HepG2 (cell line): ENCODE measurements around the gene LRRC45. TPM values are rescaled to one million over a fixed set of nuclear protein-coding genes. Genes with fewer than 3 reads are reported as not detected.
A peak's percentile ranks its signal among the peaks of the same experiment; 100 is the strongest.

Experiments
- AGO2 ChIP-seq: fragments of 200-400 bp; formaldehyde crosslinking; optimal IDR thresholded peaks from 2 replicates; pipeline ENCODE3; 2017; ENCODE audit warnings: mild to moderate bottlenecking, low read depth, low read length, moderate library complexity
- CC2D1A ChIP-seq: sonication (generic); formaldehyde crosslinking; IDR thresholded peaks from 2 replicates; pipeline ENCODE4 v1.8.1; 2023; ENCODE audit warnings: mild to moderate bottlenecking, missing genetic modification reagents
- GTF3A ChIP-seq: sonication (generic); formaldehyde crosslinking; conservative IDR thresholded peaks from 2 replicates; pipeline ENCODE4 v1.4.0; 2020; ENCODE audit warnings: mild to moderate bottlenecking, missing genetic modification reagents
- HNRNPK ChIP-seq: fragments of 200-400 bp; formaldehyde crosslinking; IDR thresholded peaks from 2 replicates; pipeline ENCODE4 v1.6.1; 2018; ENCODE audit warnings: low read length, low read depth, moderate library complexity, mild to moderate bottlenecking; ENCODE audit not compliant: poor library complexity, severe bottlenecking
- KDM2A ChIP-seq: sonication (generic); formaldehyde crosslinking; IDR thresholded peaks from 2 replicates; pipeline ENCODE4 v1.4.0; 2020; ENCODE audit warnings: low read depth, missing genetic modification reagents, borderline replicate concordance
- MEIS1 ChIP-seq: sonication (generic); formaldehyde crosslinking; IDR thresholded peaks from 2 replicates; pipeline ENCODE4 v1.9.0; 2021; ENCODE audit warnings: mild to moderate bottlenecking, missing genetic modification reagents, moderate library complexity, borderline replicate concordance
- TBL1XR1 ChIP-seq: fragments of 150-350 bp; IDR thresholded peaks from 2 replicates; pipeline ENCODE4 v1.6.1; 2014; ENCODE audit warnings: borderline replicate concordance, low read length; ENCODE audit not compliant: partially characterized antibody
- TCF7L2 ChIP-seq: IDR thresholded peaks from 2 replicates; pipeline ENCODE4 v1.6.1; 2011; ENCODE audit warnings: mild to moderate bottlenecking, low read depth, low read length, moderate library complexity
- THYN1 ChIP-seq: sonication (generic); formaldehyde crosslinking; IDR thresholded peaks from 2 replicates; pipeline ENCODE4 v1.8.1; 2023; ENCODE audit warnings: low read depth, mild to moderate bottlenecking, moderate library complexity, missing genetic modification reagents, borderline replicate concordance
- ZBTB2 ChIP-seq: sonication (generic); formaldehyde crosslinking; IDR thresholded peaks from 2 replicates; pipeline ENCODE4 v1.8.0; 2022; ENCODE audit warnings: low read depth, missing genetic modification reagents
- ZBTB38 ChIP-seq: sonication (generic); formaldehyde crosslinking; IDR thresholded peaks from 2 replicates; pipeline ENCODE4 v1.5.1; 2020; ENCODE audit warnings: mild to moderate bottlenecking, missing genetic modification reagents
- ZFY ChIP-seq: sonication (generic); formaldehyde crosslinking; IDR thresholded peaks from 2 replicates; pipeline ENCODE4 v1.4.0; 2020; ENCODE audit warnings: missing genetic modification reagents
- ZHX2 ChIP-seq, 2 experiments: sonication (generic) in 1 of 2; formaldehyde crosslinking in 1 of 2; IDR thresholded peaks; 2 replicates each; pipeline versions ENCODE4 v1.6.1 to v1.9.0; 2014 to 2022; ENCODE audit warnings: antibody characterized with exemption in 1 of 2, borderline replicate concordance in 1 of 2, inconsistent platforms in 1 of 2, low read depth in 1 of 2, missing genetic modification reagents in 1 of 2
- ZNF562 ChIP-seq: sonication (generic); formaldehyde crosslinking; IDR thresholded peaks from 2 replicates; pipeline ENCODE4 v1.8.0; 2022; ENCODE audit warnings: missing genetic modification reagents, borderline replicate concordance
- ZNF609 ChIP-seq: sonication (generic); formaldehyde crosslinking; IDR thresholded peaks from 2 replicates; pipeline ENCODE4 v1.4.0; 2020; ENCODE audit warnings: mild to moderate bottlenecking, missing genetic modification reagents, borderline replicate concordance
- ZNF768 ChIP-seq: sonication (generic); formaldehyde crosslinking; IDR thresholded peaks from 2 replicates; pipeline ENCODE4 v1.4.0; 2020; ENCODE audit warnings: missing genetic modification reagents
- ZNF775 ChIP-seq: sonication (generic); formaldehyde crosslinking; IDR thresholded peaks from 2 replicates; pipeline ENCODE4 v1.4.0; 2020; ENCODE audit warnings: missing genetic modification reagents, mild to moderate bottlenecking, moderate library complexity, borderline replicate concordance
- polyA plus RNA-seq, 8 experiments: library from polyadenylated mRNA; depleted of rRNA in 3 of 8; stranded (reverse) in 7 of 8; unstranded in 1 of 8; fragments of >200 nt; fragmentation: Illumina TruSeq in 4 of 8; extraction: Trizol in 4 of 8; gene quantifications; 2 replicates each; pipeline versions ENCODE4 v1.2.1 to v1.2.3, GENCODE V29; 2011 to 2016; ENCODE audit warnings: low read depth in 4 of 8, missing spikeins in 1 of 8, mixed read lengths in 1 of 8; ENCODE audit not compliant: insufficient read depth in 1 of 8
- total RNA-seq, 5 experiments: library from RNA; depleted of rRNA; stranded (reverse); fragments of >200 nt; fragmentation: Illumina TruSeq; extraction: Trizol; gene quantifications; 2 replicates each; pipeline ENCODE4 v1.2.3, GENCODE V29; 2016; ENCODE audit warnings: low read depth in 1 of 5

Gene LRRC45
- total and polyA plus RNA-seq, 2 of the 13 experiments (the other 11 are each of a cell fraction or from before 2014, with no cell fraction given): 11.6 to 48.1 TPM

- peak; percentile 20; the same call in 1 of the 2 replicates for TF ChIP-seq ZBTB38
- no peak for TF ChIP-seq TCF7L2
- TF ChIP-seq ZNF768 (CRISPR knock-in tag): peak; percentile 45; the same call in 1 of the 2 replicates
- peak; percentile 72 for TF ChIP-seq HNRNPK
- TF ChIP-seq AGO2: peak; percentile 97
- TF ChIP-seq THYN1 (CRISPR knock-in tag): no peak
- no peak for TF ChIP-seq MEIS1 (CRISPR knock-in tag)
- no peak for TF ChIP-seq ZNF562
- TF ChIP-seq CC2D1A: no peak
- no peak for TF ChIP-seq ZBTB2
- TF ChIP-seq ZFY (CRISPR knock-in tag): no peak
- TF ChIP-seq ZHX2 (IDR thresholded peaks at IDR 0.05; ENCODE audit: low read depth): no peak
- TF ChIP-seq ZHX2 (CRISPR knock-in tag; IDR thresholded peaks at IDR 0.05; ENCODE audit: borderline replicate concordance): no peak
- no peak for TF ChIP-seq TBL1XR1
- TF ChIP-seq ZNF775 (CRISPR knock-in tag): no peak
- no peak for TF ChIP-seq GTF3A
- TF ChIP-seq ZNF609 (CRISPR knock-in tag): no peak
- 0 out of 2 replicates have a peak, but pooled peaks have one; percentile 12 for TF ChIP-seq KDM2A (CRISPR knock-in tag)
Observed at GRCh38 chr17:82013341-82013740, 9.8 kb upstream of the LRRC45 start (continued).
